ENCODE measurements around the gene PPIB.
A peak's percentile ranks its signal among the peaks of the same experiment; 100 is the strongest.

PPIB gene

DNA sequence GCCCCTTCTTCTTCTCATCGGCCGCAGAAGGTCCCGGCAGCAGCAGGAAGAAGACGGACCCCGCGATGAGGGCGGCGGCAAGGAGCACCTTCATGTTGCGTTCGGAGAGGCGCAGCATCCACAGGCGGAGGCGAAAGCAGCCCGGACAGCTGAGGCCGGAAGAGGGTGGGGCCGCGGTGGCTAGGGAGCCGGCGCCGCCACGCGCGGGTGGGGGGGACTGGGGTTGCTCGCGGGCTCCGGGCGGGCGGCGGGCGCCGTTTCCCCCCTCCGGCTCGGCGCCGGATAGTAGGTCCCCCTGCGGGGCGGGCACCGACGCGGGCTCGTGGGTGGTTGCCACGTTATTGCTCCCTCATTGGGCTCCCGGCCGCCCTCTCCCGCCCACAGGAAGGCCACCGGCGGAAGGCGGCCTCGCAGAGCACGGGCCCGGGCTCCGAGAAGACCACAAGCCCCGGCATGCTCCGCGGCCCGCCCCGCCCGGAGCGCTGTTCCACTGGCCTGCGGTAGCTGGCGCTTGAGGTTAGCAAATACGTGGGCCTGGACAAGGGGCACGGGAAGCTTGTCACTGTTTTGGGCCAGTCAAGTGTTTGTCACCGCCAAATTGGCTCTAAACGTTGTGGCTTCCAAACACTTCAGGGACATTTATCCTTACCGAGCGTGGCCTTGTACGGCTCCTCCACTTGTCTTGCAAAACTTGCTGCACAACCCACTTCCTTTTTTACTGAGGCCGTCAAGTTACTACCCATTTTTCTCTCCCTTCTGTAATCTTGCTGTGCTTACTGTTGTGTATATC lies at the start of gene PPIB:
TSS of gene PPIB (minus strand) at position 154 of the 790 bp plus-strand sequence. CDS start at position 118, 36 bp downstream.
- peak; percentile 89 to 94 for DNase-seq (ENCODE audit: extremely low read depth in 1 of 2, low read depth in 1 of 2)

DNA sequence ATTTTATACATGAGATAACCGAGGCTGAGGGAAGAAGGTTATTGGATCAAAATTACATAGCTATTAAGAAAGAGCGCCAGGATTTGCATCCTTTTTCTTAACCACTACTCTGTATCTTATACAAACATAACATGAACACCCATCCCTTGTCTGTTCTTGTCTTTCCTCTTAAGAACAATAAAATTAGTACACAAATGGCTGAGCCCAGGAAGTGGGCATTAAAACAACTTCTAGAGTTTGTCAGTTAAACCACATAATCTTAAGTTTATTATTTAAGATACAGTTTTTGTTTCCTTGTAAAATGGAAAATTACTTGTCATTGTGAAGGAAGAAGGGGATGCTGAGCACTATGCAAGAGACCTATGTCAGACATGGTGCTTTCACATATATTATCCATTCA lies 48.9 kb upstream of the PPIB start:
- DNase-seq (ENCODE audit: extremely low read depth in 1 of 2, low read depth in 1 of 2): no peak

DNA sequence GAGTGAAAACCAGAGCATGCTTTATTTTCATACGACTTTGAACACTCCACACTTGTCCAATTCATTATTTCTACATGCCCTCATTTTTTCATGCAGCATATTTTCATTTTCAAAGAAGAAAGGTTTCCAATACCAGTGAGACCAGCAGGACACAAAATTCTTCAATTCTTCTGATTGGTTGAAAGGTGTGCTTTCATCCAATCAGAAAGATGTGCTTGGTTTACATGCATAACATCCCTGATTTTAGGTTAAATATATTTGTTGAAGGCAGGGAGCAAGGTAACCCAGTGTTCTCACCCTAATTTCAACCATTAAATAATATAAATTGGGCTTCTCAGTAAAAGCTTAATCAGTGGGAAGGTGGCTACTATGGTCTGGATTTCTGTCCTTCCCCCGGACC lies 47.5 kb upstream of the PPIB start:
- no peak for DNase-seq (ENCODE audit: extremely low read depth in 1 of 2, low read depth in 1 of 2)

DNA sequence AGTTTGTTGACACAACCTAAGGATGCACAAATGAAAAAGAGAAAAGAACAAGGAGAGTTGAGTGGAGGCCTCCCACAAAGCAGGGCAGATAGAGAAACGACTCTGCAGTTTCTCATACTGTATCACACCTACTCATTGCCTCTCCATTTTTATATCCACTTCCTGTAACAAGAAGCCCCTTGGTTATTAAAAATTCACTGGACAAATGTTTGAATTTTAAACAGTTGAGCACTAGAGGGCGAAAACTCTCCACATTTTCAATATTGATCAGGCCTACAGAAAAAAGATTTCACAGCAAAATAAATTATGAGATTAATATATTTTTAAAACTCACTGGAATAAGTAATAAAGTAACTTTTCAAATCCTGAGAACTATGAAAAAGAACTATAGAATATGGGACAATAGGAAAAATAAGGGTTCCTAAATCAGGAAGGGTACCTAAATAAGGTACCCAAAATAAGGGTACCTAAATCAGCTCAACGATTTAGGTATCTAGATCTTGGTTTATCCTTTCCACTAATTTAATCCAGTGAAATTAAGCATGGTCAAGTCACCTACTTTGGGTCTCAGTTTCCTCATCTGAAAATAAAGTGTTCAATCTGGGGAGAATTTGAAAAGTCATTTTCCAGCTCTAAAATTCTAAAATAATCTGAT lies 47.0 kb upstream of the PPIB start:
- no peak for DNase-seq (ENCODE audit: extremely low read depth in 1 of 2, low read depth in 1 of 2)

DNA sequence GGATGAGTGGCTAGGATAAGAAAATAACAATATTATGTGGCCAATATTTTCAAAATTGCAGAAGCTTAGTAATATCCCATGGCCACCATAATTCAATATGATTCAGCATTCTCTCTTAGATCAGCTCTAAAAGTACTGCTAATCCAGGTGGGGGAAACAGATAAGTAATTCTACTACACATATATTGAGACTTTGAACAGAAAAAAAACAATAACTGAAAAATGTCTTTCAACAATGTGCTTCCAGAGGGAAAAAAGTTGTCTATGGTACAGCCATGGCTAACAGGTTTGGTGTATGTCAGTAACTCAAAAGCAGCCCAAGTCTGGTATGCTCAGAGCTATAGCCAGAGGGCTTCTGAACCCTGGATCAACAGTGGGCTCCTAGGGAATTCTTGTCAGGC lies 42.4 kb upstream of the PPIB start:
- DNase-seq (ENCODE audit: extremely low read depth in 1 of 2, low read depth in 1 of 2): no peak

DNA sequence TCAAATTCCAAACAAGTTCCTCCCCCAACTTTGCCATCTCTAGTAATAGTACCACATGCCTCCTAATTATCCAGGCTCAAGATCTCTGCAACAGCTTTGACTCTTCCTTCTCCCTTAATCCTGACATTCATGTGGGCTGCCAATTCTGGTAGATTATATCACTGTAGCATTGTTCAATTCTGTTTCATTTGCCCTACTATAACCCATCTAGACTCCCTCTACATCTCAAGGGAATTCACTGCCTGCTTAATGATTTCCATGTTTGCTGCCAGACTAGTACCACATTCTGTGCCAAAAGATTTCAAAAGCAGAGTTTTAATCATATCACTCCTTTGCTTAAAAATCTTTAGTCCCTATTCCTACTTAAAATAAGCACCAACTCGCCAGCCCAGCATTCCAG lies 34.6 kb upstream of the PPIB start:
- DNase-seq (ENCODE audit: extremely low read depth in 1 of 2, low read depth in 1 of 2): no peak

DNA sequence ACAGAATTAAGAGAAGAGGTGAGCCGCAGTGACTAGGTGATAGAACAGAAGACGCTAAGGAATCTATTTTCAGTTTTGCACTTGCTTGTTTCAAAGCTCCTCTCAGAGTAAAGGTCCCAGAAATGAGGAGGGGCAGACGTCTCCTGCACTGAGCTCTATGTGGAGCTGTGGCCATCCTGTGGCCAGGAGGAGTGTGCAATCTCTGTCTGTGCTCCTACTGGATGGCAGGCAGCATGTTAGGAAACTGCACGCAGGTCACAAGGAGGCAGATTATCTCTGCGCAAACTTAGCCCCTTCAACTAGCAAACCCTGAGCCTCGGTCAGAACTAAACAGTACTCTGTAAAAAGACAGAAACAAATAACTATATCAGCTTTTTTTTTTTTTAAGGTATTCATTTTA lies 31.1 kb upstream of the PPIB start:
- no peak for DNase-seq (ENCODE audit: extremely low read depth in 1 of 2, low read depth in 1 of 2)

DNA sequence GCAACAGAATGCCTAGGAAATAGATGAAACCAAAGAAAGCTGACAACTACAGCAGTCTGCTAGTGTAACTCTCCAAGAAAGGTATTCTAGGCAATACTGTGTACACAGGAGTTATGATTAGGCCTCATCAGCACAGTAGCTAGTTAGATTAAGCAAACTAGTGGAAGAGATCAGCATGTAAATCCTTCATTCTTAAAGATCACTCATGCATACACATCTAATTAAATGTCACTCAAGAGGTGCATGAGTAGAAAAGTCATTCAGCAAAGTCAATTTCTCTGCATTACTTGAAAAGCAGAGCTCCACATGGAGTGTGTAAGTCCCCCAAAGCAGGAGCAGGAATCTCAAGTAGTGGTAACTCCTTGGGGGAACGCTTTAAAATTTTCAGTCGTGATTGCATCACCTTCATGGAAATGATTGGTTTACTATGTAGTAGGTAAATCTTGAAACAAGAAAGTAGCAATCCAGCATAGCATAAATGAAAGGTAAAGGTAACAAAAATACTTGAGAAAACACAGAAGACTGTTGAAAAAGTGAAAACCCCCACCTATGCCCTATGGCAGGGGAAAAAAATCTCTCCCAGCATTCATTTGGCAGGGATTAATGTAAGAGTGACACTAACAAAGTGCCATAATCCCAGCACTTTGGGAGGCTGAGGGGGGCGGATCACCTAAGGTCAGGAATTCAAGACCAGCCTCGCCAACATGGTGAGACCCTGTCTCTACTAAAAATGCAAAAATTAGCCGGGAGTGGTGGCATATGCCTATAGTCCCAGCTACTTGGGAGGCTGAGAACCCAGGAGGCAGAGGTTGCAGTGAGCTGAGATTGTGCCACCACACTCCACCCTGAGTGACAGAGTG lies 29.4 kb upstream of the PPIB start:
- DNase-seq (ENCODE audit: extremely low read depth in 1 of 2, low read depth in 1 of 2): no peak

DNA sequence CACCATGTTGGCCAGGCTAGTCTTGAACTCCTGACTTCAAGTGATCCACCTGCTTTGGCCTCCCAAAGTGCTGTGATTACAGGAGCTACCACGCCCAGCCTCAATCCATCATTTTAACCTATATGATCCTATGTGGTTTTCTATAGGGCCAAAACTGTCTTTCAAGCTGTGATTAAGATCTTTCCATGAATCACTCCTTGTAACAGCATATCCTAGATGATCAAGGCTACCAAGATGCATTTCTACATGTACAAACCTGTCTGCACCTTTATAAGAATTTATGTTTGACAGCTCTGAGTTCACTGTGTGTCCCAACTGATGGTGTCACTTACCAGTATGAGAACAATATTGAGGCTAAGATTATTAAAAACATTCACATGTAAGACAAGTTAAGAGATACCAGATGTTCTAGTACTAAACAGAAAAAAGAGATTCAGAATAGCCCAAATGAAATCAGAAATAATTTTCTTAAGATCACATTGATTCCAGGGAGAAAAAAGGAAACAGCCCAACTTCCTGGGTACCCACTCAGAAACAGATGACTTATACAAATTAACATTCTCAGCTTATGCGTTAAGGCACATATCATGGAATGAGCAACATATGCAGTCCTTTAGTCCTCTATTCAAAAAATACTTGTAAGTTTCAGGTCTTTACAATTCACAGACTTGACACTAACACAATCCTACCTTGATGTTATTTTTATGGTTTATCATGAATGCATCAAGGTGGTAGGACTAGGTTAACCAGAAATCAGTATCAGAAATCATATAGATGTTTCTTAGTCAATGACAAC lies 24.8 kb upstream of the PPIB start:
- DNase-seq (ENCODE audit: extremely low read depth in 1 of 2, low read depth in 1 of 2): no peak

DNA sequence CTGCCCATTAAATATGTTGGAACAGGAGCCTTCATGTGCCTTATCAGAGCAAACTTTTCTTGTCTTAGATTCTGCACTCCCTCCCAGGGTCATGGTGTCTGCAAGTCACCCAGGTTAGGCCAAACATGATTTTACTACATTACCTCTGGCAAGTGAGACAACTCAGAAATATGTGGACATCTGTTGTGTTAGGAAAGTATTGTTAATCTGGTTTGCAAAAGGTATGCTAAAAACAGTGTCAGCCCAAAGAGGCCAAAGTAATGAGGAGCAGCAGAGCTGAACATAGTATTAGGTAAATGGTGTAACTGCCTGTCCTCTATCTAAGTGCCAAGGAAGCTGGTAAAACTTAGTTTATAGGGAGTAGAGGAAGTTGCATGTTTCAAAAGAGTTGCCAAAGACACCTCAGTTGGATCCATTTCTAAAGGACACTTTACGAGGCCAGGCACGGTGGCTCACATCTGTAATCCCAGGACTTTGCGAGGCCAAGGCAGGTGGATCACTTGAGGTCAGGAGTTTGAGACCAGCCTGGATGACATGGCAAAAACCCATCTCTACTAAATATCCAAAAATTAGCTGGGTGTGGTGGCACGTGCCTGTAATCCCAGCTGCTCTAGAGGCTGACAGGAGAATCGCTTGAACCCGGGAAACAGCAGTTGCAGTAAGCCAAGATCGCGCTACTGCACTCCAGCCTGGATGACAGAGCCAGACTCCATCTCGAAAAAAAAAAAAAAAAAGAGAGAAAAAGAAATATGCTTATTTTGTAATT lies 22.5 kb upstream of the PPIB start:
- DNase-seq (ENCODE audit: extremely low read depth in 1 of 2, low read depth in 1 of 2): no peak

DNA sequence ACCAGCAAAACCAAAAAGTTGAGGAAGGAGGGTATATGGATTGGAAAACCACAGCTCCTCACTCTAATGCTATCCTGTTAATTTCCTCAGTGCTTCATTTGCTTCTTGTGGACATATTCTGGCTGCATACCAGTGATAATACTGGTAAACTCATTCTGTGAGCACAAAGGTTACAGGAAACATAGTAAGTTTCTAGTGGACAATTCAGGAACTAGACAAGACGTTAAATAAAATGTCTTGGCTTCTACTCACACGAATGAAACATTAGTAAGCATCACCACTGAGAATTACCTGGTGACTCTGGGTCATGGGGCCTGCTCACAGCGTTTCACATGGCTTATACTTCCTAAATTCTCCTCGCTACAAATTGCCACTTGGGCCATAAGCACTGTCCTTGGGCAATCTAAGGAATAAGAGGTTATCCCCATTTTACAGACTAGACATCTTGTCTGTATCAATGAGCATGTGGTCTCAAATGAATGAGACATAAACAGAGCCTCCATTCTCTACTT lies 20.1 kb upstream of the PPIB start:
- no peak for DNase-seq (ENCODE audit: extremely low read depth in 1 of 2, low read depth in 1 of 2)

DNA sequence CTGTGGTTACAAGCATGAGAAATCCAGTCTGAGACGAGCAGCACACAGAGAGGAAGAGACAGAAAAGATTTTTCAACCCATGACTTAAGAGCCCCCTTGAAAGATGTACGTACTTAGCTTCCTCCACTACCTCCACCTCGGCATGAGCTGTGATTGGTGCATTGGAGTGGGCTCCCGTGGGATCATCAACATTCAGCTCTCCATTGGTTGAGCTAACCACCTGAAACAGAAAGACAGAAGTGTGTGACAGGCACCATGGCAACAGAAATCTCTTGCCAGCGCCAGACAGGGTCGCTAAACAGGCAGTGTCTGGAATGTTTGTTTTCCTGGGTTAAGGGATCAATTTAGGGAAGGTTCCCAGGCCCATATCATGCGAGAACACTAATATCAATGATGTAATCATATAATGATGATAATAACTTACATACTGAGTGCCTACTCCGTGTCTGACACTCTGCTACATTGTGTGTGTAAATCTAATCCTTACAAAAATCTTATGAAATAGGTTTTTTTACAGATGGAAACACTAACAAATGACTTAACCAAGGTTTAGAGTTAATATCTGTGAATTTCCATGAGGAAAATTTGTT lies 17.5 kb upstream of the PPIB start:
- no peak for DNase-seq (ENCODE audit: extremely low read depth in 1 of 2, low read depth in 1 of 2)

DNA sequence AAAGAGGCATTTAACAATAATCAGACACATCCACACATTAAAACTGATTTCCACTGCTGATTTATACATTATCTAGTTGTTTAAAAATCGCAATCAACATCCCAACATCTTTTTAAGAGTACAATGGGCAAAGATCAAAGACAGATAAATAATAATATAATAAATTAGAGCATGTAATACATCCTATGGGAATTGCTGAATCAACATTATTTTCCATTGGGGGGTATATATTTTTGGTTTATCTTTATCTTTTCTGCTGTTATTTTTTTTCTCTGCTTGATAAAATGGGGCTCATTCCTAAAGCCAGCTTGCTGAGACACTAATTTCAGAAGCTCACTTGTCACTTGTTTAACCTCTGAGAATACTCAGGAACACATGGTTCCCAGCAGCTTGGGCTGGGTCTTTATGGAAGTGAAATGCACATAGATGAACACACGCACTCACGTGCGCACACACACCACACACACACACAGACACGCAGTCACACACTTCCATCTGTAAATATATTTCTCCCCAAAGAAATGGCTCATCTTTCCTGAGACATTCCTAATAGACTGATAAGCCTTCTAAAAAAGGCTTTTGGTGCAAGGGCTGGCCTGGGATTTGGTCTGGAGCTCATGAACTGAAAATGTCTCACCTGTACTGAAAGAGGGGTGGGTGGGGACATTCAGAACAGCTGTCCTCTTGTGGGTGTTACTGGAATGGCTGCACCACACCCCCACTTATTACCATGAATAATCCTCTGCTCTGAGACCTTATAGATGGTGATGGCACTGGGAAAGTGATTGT lies 3.5 kb upstream of the PPIB start:
- no peak for DNase-seq (ENCODE audit: extremely low read depth in 1 of 2, low read depth in 1 of 2)

DNA sequence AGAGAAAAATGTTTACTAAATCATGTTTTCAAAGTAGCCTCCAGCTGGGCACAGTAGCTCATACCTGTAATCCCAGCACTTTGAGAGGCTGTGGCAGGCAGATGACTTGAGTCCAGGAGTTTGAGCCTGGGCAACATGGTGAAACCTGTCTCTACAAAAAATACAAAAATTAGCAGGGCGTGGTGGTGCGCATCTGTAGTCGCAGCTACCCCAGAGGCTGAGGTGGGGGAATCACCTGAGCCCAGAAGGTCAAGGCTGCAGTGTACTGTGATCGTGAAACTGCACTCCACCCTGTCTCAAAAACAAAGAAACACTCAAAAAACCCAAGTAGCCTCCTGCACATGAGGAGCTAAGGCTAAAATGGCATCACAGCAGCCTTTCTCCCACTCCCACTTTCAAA lies 1.6 kb upstream of the PPIB start:
- no peak for DNase-seq (ENCODE audit: extremely low read depth in 1 of 2, low read depth in 1 of 2)

DNA sequence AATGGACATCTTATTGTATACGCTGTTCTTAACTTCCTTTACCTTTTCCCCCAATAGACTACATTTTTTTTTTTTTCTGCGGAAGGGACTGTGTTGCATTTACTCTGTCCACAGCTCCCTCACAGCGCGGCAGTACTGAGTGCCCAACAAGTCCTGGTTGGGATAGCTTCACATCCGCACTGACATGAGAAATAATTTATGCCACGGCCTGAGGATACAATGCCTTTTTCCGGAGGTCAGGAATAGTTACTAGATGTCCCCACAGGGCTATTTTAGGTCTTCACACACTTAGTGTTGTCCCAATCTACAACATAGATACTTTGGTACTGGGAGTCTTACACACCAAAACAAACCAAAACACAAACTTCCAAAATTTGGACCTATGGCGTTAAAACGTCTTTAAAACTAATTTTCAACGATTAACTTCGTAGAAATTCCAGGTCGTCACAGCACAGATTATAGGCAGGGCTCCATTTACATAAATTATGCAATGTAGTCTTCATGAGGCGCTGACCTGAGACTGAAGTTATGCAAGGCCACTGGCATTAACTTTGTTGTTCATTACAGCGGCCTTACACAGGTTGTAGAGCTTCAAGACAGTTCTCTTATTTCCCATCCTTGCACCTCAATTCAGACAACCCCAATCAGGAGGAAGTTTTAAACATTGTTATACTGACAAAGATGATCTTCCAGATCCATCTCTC lies 989 bp upstream of the PPIB start:
- DNase-seq (ENCODE audit: extremely low read depth in 1 of 2, low read depth in 1 of 2): no peak

DNA sequence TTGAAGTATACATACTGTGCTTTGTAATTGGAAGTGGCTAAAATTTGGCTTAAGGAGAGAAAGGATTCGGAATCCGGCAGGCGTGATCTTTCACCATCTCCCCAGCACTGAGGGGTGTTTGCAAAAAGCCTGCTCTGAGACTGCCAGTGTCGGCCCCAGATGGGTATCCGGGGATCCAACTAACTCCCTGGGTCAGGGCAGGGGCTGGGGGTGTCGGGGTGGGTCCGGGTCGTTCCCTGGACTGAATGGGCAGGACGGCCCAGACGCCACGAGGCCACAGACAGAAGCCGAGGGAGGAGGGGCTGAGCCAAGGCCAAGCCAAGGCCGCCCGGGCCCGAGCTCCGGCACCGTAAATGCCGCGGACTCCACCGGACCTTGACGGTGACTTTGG lies 349 bp downstream of the PPIB start:
- DNase-seq (ENCODE audit: extremely low read depth in 1 of 2, low read depth in 1 of 2): no peak

DNA sequence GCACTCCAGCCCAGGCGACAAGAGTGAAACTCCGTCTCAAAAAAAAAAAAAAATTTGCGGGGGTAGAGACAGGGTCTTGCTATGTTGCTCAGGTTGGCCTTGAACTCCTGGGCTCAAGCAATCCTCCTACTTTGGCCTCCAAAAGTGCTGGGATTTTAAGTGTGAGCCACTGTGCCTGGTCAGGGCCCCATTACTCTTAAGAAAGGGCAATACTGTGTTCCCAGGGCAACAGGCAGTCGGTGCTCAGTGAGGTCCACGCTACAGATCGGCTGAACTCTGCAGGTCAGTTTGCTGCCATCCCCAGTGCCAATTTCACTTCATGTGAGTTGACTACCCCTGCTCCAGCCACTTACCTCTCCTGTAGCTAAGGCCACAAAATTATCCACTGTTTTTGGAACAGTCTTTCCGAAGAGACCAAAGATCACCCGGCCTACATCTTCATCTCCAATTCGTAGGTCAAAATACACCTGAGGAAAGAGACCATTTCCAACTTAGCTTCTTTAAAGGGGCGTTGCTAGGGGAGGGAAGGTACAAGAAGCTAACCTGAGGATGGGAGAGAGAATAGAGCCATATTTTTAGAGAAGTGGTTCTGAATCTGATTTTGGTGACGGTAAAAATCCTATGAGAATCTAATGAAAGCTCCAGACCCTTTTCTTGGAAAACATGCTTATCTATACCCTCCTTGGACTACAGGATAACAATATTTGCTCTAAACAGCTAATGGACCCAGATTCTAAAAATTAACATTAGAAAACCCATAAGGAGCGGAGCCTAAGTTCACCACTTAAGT lies 939 bp downstream of the PPIB start:
- DNase-seq (ENCODE audit: extremely low read depth in 1 of 2, low read depth in 1 of 2): no peak
